Measurements from ENCODE around the gene SUSD2. TPM values are rescaled to one million over a fixed set of nuclear protein-coding genes. Genes with fewer than 3 reads are reported as not detected.

SUSD2 gene
- total and polyA plus RNA-seq, 2 of the 8 experiments (the other 6 are each of a cell fraction or from before 2014, with no cell fraction given), result 2.0 to 4.8 TPM

DNA sequence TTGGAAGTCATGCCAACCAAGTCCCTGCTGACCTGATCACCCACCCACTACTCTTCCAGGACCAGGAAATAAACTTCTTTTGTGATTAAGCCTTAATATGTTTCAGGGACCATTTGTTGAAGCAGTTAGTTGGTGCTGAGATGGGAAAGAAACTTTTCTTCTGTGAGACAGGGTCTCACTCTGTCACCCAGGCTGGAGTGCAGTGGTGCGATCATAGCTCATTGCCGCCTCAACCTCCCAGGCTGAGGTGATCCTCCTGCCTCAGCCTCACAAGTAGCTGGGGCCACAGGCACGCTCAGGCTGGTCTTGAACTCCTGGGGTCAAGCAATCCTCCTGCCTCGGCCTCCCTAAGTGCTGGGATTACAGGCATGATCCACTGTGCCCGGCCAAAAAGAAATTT, 10.6 kb downstream of the SUSD2 start:
- CTCF ChIA-PET (ENCODE audit: partially characterized antibody), result interaction anchor here (0.8 to 7.2 kb wide), 11 partner anchors 9 to 353 kb away, joined by 3 to 96 read pairs (median 24); partner anchors contain the start of gene GGT5
- H3K23ac ChIP-seq (ENCODE audit: insufficient read length), result no peak overlapping the region
- POLR2A ChIA-PET (ENCODE audit: partially characterized antibody), result no interaction called here
- H2AK5ac ChIP-seq (ENCODE audit: low read depth, low read length), result no peak overlapping the region
- H2AFZ ChIP-seq (ENCODE audit: low read length), result no peak overlapping the region
- no peak overlapping the region for H2BK15ac ChIP-seq (ENCODE audit: low read length)
- no peak overlapping the region for H2BK20ac ChIP-seq (ENCODE audit: low read length)
- no peaks in the 10 kb centered on the region for H3K36me3 ChIP-seq (ENCODE audit: control insufficient read depth in 2 of 4, insufficient read depth in 4 of 4, low read length in 3 of 4)
- no peaks in the 10 kb centered on the region for H3K27me3 ChIP-seq (replicated peaks in 1 of 4; ENCODE audit: control insufficient read depth in 3 of 4, extremely low read depth in 1 of 4, insufficient read depth in 3 of 4, low read length in 3 of 4)
- WGBS, 2 experiments (ENCODE audit: extremely low coverage in 1 of 2, insufficient coverage in 1 of 2, insufficient read length in 1 of 2, insufficient replicate concordance in 2 of 2, low coverage in 1 of 2, low lambda C conversion rate in 2 of 2, missing lambda C conversion rate in 1 of 2), result 90% methylated on average over 5 of the region's 5 CpGs; no CpG with 5 or more reads in 1 of the 2 experiments
- no peak overlapping the region for H3K14ac ChIP-seq (ENCODE audit: insufficient read length)
- H3K4ac ChIP-seq (replicated peaks; ENCODE audit: insufficient read length, low read depth, low read length), result no peak overlapping the region
- H2BK5ac ChIP-seq (ENCODE audit: low read depth, low read length), result no peak overlapping the region
- H2BK120ac ChIP-seq (replicated peaks; ENCODE audit: low read depth, low read length), result no peak overlapping the region
- H4K91ac ChIP-seq (replicated peaks; ENCODE audit: insufficient read length, low read length), result no peak overlapping the region
- FAIRE-seq (no peak), DNase-seq (ENCODE audit: low read depth in 1 of 2, low spot score in 2 of 2) (no peak)
- H3K79me1 ChIP-seq (ENCODE audit: low read depth, low read length), result no peaks in the 10 kb centered on the region
- H3K9ac ChIP-seq (replicated peaks in 1 of 4; ENCODE audit: extremely low read depth in 1 of 4, low read depth in 3 of 4, low read length in 3 of 4), result no peak overlapping the region
- no peak overlapping the region for H3K4me2 ChIP-seq (ENCODE audit: insufficient read depth in 1 of 2, low read depth in 2 of 2, low read length in 2 of 2)
- no peak overlapping the region for H3K27ac ChIP-seq (ENCODE audit: low read depth, low read length)
- H4K8ac ChIP-seq (ENCODE audit: extremely low read depth, insufficient read depth, low read length), result no peak overlapping the region
- peaks cover 0 to 7% (median 0%) of the 10 kb centered on the region in 4 experiments; a peak in 4 of 7 replicates for H3K4me1 ChIP-seq (replicated peaks in 1 of 4; ENCODE audit: control insufficient read depth in 3 of 4, insufficient read depth in 4 of 4, low read length in 3 of 4)
- no peak overlapping the region for H2BK12ac ChIP-seq (ENCODE audit: low read depth, low read length)
- H3K56ac ChIP-seq (replicated peaks; ENCODE audit: insufficient read length, low read depth, low read length), result no peak overlapping the region
- no peaks in the 10 kb centered on the region for H3K23me2 ChIP-seq (ENCODE audit: low read depth, low read length)
- no peaks in the 10 kb centered on the region for H4K20me1 ChIP-seq (replicated peaks in 1 of 2; ENCODE audit: control insufficient read depth in 1 of 2, insufficient read depth in 2 of 2, low read length in 2 of 2)
- H3K4me3 ChIP-seq (ENCODE audit: extremely low read depth in 1 of 4, insufficient read depth in 2 of 4, low read depth in 3 of 4, low read length in 4 of 4), result no peak overlapping the region
- H3K79me2 ChIP-seq (ENCODE audit: control insufficient read depth in 1 of 2, insufficient read depth in 2 of 2, low read length in 2 of 2), result no peaks in the 10 kb centered on the region
- H3K18ac ChIP-seq (ENCODE audit: extremely low read depth, low read length), result no peak overlapping the region
- H4K5ac ChIP-seq (ENCODE audit: insufficient read length, low read depth, low read length), result no peak overlapping the region
- no peaks in the 10 kb centered on the region for H3K9me3 ChIP-seq (ENCODE audit: insufficient read depth in 2 of 2, low read depth in 1 of 2, low read length in 1 of 2)
- no peak for TF ChIP-seq CHD1 (IDR thresholded peaks at IDR 0.05; ENCODE audit: low read depth, low read length)
- TF ChIP-seq NRF1 (IDR thresholded peaks at IDR 0.05; ENCODE audit: low read depth, low read length), result no peak
- TF ChIP-seq, protein P1, sequence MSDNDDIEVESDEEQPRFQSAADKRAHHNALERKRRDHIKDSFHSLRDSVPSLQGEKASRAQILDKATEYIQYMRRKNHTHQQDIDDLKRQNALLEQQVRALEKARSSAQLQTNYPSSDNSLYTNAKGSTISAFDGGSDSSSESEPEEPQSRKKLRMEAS (IDR thresholded peaks at IDR 0.05), result no peak
- TF ChIP-seq NANOG (IDR thresholded peaks at IDR 0.05; ENCODE audit: insufficient read depth, low read depth, low read length, poor library complexity, severe bottlenecking), result no peak
- TF ChIP-seq RAD21 (IDR thresholded peaks at IDR 0.05 in 1 of 2, conservative IDR thresholded peaks at IDR 0.05 in 1 of 2; ENCODE audit: low read depth in 2 of 2, low read length in 2 of 2), result no peak
- TF ChIP-seq ZNF274 (IDR thresholded peaks at IDR 0.05; ENCODE audit: borderline replicate concordance, extremely low read depth, low read length), result no peak
- TF ChIP-seq, protein P2, sequence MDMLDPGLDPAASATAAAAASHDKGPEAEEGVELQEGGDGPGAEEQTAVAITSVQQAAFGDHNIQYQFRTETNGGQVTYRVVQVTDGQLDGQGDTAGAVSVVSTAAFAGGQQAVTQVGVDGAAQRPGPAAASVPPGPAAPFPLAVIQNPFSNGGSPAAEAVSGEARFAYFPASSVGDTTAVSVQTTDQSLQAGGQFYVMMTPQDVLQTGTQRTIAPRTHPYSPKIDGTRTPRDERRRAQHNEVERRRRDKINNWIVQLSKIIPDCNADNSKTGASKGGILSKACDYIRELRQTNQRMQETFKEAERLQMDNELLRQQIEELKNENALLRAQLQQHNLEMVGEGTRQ (IDR thresholded peaks at IDR 0.05; ENCODE audit: low read length), result no peak
- no peak for TF ChIP-seq SAP30 (IDR thresholded peaks at IDR 0.05; ENCODE audit: insufficient read depth, insufficient replicate concordance, low read length)
- no peak for TF ChIP-seq PHF8 (conservative IDR thresholded peaks at IDR 0.05; ENCODE audit: low read depth, low read length)
- TF ChIP-seq KDM4A (IDR thresholded peaks at IDR 0.05; ENCODE audit: low read depth, low read length, severe bottlenecking), result no peak
